ENCODE measurements around the gene TMEM60. TPM values are rescaled to one million over a fixed set of nuclear protein-coding genes. Genes with fewer than 3 reads are reported as not detected.

The TMEM60 gene
- total and polyA plus RNA-seq, 2 donors (not counting 1 experiment from before 2014, with no cell fraction given), result 5.0 to 20.4 TPM

GRCh38 chr7:77846317-77847092, 48.3 kb upstream of the TMEM60 start:
- Histone ChIP-seq H2AFZ (ENCODE audit: insufficient read depth, low read depth, low read length, poor library complexity, severe bottlenecking) (no peak overlapping the region), H3K27ac (ENCODE audit: low read length in 2 of 2) (no peak overlapping the region), H4K20me1 (ENCODE audit: control insufficient read depth, insufficient read depth, low read length, poor library complexity, severe bottlenecking) (peaks cover 30% of the 10 kb centered on the region), H3K4me2 (replicated peaks; ENCODE audit: low read depth, low read length, poor library complexity, severe bottlenecking) (no peak overlapping the region), H3K27me3 (replicated peaks in 1 of 4; ENCODE audit: control extremely low read depth in 1 of 4, control insufficient read depth in 3 of 4, insufficient read depth in 4 of 4, low read length in 3 of 4) (no peaks in the 10 kb centered on the region), H3K4me1 (ENCODE audit: control insufficient read depth in 2 of 2, insufficient read depth in 2 of 2, low read length in 2 of 2) (peaks cover 0 to 3% of the 10 kb centered on the region in 2 donors), H3K9ac (ENCODE audit: low read length) (no peak overlapping the region), H3K36me3 (replicated peaks in 1 of 2; ENCODE audit: control extremely low read depth in 1 of 2, control insufficient read depth in 1 of 2, extremely low read depth in 1 of 2, insufficient read depth in 2 of 2, low read length in 1 of 2) (peaks cover 2 to 5% of the 10 kb centered on the region in 2 experiments), H3K9me3 (ENCODE audit: control extremely low read depth in 1 of 3, control insufficient read depth in 2 of 3, insufficient read depth in 1 of 3, low read length in 2 of 3) (no peaks in the 10 kb centered on the region), H3K4me3 (ENCODE audit: control extremely low read depth in 1 of 5, extremely low read depth in 1 of 5, insufficient read depth in 1 of 5, low read depth in 2 of 5, low read length in 4 of 5) (no peak overlapping the region), H3K79me2 (ENCODE audit: control insufficient read depth, insufficient read depth, low read length) (peaks cover 89% of the 10 kb centered on the region)
- Mint-ChIP-seq H3K4me3 (no peak overlapping the region), H3K4me1 (peaks cover 55% of the 10 kb centered on the region), H3K9me3 (ENCODE audit: insufficient read depth) (no peaks in the 10 kb centered on the region), H3K27me3 (no peaks in the 10 kb centered on the region), H3K27ac (no peak overlapping the region)
- DNase-seq, result no peak
- intact Hi-C loops (cut with micrococcal nuclease), result no loop called here
- ATAC-seq (ENCODE audit: low read depth), result no peak
- TF ChIP-seq, protein P1, sequence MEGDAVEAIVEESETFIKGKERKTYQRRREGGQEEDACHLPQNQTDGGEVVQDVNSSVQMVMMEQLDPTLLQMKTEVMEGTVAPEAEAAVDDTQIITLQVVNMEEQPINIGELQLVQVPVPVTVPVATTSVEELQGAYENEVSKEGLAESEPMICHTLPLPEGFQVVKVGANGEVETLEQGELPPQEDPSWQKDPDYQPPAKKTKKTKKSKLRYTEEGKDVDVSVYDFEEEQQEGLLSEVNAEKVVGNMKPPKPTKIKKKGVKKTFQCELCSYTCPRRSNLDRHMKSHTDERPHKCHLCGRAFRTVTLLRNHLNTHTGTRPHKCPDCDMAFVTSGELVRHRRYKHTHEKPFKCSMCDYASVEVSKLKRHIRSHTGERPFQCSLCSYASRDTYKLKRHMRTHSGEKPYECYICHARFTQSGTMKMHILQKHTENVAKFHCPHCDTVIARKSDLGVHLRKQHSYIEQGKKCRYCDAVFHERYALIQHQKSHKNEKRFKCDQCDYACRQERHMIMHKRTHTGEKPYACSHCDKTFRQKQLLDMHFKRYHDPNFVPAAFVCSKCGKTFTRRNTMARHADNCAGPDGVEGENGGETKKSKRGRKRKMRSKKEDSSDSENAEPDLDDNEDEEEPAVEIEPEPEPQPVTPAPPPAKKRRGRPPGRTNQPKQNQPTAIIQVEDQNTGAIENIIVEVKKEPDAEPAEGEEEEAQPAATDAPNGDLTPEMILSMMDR (IDR thresholded peaks at IDR 0.05), result no peak
- no peak for TF ChIP-seq EZH2 (IDR thresholded peaks at IDR 0.05; ENCODE audit: borderline replicate concordance, insufficient read depth, low read depth, low read length, poor library complexity, severe bottlenecking)
- ChIA-PET CTCF (no interaction called here), POLR2A (no interaction called here)
- 100% methylated on average over 2 of the region's 8 CpGs for WGBS (ENCODE audit: insufficient coverage)

GRCh38 chr7:77843194-77843593, 45.0 kb upstream of the TMEM60 start:
- intact Hi-C loops (cut with micrococcal nuclease), result loop anchor here (2.0 kb wide), 1 partner anchor 14 kb away; no protein-coding TSS in a partner anchor
- peaks cover 53% of the 10 kb centered on the region for H3K4me1 Mint-ChIP-seq
- no peak overlapping the region for H3K9ac ChIP-seq (ENCODE audit: low read length)
- H2AFZ ChIP-seq (ENCODE audit: insufficient read depth, low read depth, low read length, poor library complexity, severe bottlenecking), result no peak overlapping the region
- H3K4me1 ChIP-seq (ENCODE audit: control insufficient read depth in 2 of 2, insufficient read depth in 2 of 2, low read length in 2 of 2), result peaks cover 6 to 21% of the 10 kb centered on the region in 2 donors
- ChIA-PET POLR2A (no interaction called here), CTCF (interaction anchor here (0.9 kb wide), 1 partner anchor 14 kb away, joined by 4 read pairs; no protein-coding TSS in a partner anchor)
- H3K36me3 ChIP-seq (replicated peaks in 1 of 2; ENCODE audit: control extremely low read depth in 1 of 2, control insufficient read depth in 1 of 2, extremely low read depth in 1 of 2, insufficient read depth in 2 of 2, low read length in 1 of 2), result peaks cover 2 to 3% of the 10 kb centered on the region in 2 experiments
- no peak overlapping the region for H3K4me3 Mint-ChIP-seq
- H3K27me3 ChIP-seq (replicated peaks in 1 of 4; ENCODE audit: control extremely low read depth in 1 of 4, control insufficient read depth in 3 of 4, insufficient read depth in 4 of 4, low read length in 3 of 4), result no peaks in the 10 kb centered on the region
- H4K20me1 ChIP-seq (ENCODE audit: control insufficient read depth, insufficient read depth, low read length, poor library complexity, severe bottlenecking), result peaks cover 22% of the 10 kb centered on the region
- H3K9me3 Mint-ChIP-seq (ENCODE audit: insufficient read depth), result no peaks in the 10 kb centered on the region
- peaks cover 91% of the 10 kb centered on the region for H3K79me2 ChIP-seq (ENCODE audit: control insufficient read depth, insufficient read depth, low read length)
- TF ChIP-seq EZH2 (IDR thresholded peaks at IDR 0.05; ENCODE audit: borderline replicate concordance, insufficient read depth, low read depth, low read length, poor library complexity, severe bottlenecking), result no peak
- TF ChIP-seq, protein P1 (IDR thresholded peaks at IDR 0.05), result no peak
- H3K27me3 Mint-ChIP-seq, result no peaks in the 10 kb centered on the region
- H3K9me3 ChIP-seq (ENCODE audit: control extremely low read depth in 1 of 3, control insufficient read depth in 2 of 3, insufficient read depth in 1 of 3, low read length in 2 of 3), result no peaks in the 10 kb centered on the region
- DNase-seq (no peak), ATAC-seq (ENCODE audit: low read depth) (no peak)
- no peak overlapping the region for H3K4me2 ChIP-seq (replicated peaks; ENCODE audit: low read depth, low read length, poor library complexity, severe bottlenecking)
- no CpG with 5 or more reads among the region's 2 CpGs for WGBS (ENCODE audit: insufficient coverage)
- no peak overlapping the region for H3K4me3 ChIP-seq (ENCODE audit: control extremely low read depth in 1 of 5, extremely low read depth in 1 of 5, insufficient read depth in 1 of 5, low read depth in 2 of 5, low read length in 4 of 5)
- no peak overlapping the region for H3K27ac Mint-ChIP-seq
- H3K27ac ChIP-seq (ENCODE audit: low read length in 2 of 2), result no peak overlapping the region

Measured in B cell (primary cell).